NCI-H446 treated with DMSO at 0.1 percent for 48 hours (cell line): Measurements from ENCODE around the gene RIIAD1.
"Not testable (repeated sequence)": the region's sequence is repeated elsewhere in the genome, so short reads cannot be mapped to it uniquely, and the experiment has no call there.

Experiments
- DNase-seq: peaks from one replicate; lab custom pipeline; 2025; lab: John Stamatoyannopoulos, UW

Gene RIIAD1

GRCh38 chr1:151720974-151721787 lies at the start of gene RIIAD1:
RIIAD1 (plus strand) TSS chr1:151721522; CDS start chr1:151721537, 15 bp downstream.
- no peak for DNase-seq

- no peak for DNase-seq
Observed at GRCh38 chr1:151673407-151673806, 47.9 kb upstream of the RIIAD1 start.

GRCh38 chr1:151680391-151680790 lies 40.9 kb upstream of the RIIAD1 start:
- no peak for DNase-seq

GRCh38 chr1:151680826-151681225 lies 40.5 kb upstream of the RIIAD1 start:
- no peak for DNase-seq

GRCh38 chr1:151681923-151682322 lies 39.4 kb upstream of the RIIAD1 start:
- DNase-seq = no peak

- DNase-seq = not testable (repeated sequence)
Observed at GRCh38 chr1:151682901-151683300, 38.4 kb upstream of the RIIAD1 start.

GRCh38 chr1:151684128-151684527 lies 37.2 kb upstream of the RIIAD1 start:
- no peak for DNase-seq

GRCh38 chr1:151686561-151686960 lies 34.8 kb upstream of the RIIAD1 start:
- DNase-seq = no peak

- no peak for DNase-seq
Observed at GRCh38 chr1:151689494-151689893, 31.8 kb upstream of the RIIAD1 start.

GRCh38 chr1:151692226-151692625 lies 29.1 kb upstream of the RIIAD1 start:
- no peak for DNase-seq

GRCh38 chr1:151693057-151693651 lies 28.2 kb upstream of the RIIAD1 start:
- peak; percentile 21 for DNase-seq

- DNase-seq = no peak
Observed at GRCh38 chr1:151701515-151701914, 19.8 kb upstream of the RIIAD1 start.

GRCh38 chr1:151702936-151703335 lies 18.4 kb upstream of the RIIAD1 start:
- DNase-seq = no peak

GRCh38 chr1:151703813-151704212 lies 17.5 kb upstream of the RIIAD1 start:
- DNase-seq = no peak

GRCh38 chr1:151704246-151704645 lies 17.1 kb upstream of the RIIAD1 start:
- no peak for DNase-seq

- no peak for DNase-seq
Observed at GRCh38 chr1:151705146-151705545, 16.2 kb upstream of the RIIAD1 start.

- no peak for DNase-seq
Observed at GRCh38 chr1:151705753-151706463, 15.4 kb upstream of the RIIAD1 start.

- DNase-seq = no peak
Observed at GRCh38 chr1:151706464-151707415, 14.6 kb upstream of the RIIAD1 start.

GRCh38 chr1:151707541-151708065 lies 13.7 kb upstream of the RIIAD1 start:
- no peak for DNase-seq

GRCh38 chr1:151708891-151709290 lies 12.4 kb upstream of the RIIAD1 start:
- no peak for DNase-seq

GRCh38 chr1:151710187-151710840 lies 11.0 kb upstream of the RIIAD1 start:
- peak; percentile 5 for DNase-seq
